Activated T-cell treated with anti-CD3 and anti-CD28 coated beads for 1 hour (primary cell): ENCODE data around the gene RPL37A.
"Not testable (repeated sequence)": the region's sequence is repeated elsewhere in the genome, so short reads cannot be mapped to it uniquely, and the experiment has no call there.

ENCODE experiments used
- DNase-seq: peaks from one replicate; pipeline ENCODE4 v3.0.0-alpha.2; 2020; ENCODE audit warnings: low read depth

Gene RPL37A

GRCh38 chr2:216517447-216518225, 19.0 kb downstream of the RPL37A start:
- no peak for DNase-seq

GRCh38 chr2:216518566-216519119, 20.0 kb downstream of the RPL37A start:
- DNase-seq: not testable (repeated sequence)

- no peak for DNase-seq
These were observed 20.6 kb downstream of the RPL37A start for GRCh38 chr2:216519154-216519762.

- no peak for DNase-seq
These were observed 21.5 kb downstream of the RPL37A start for GRCh38 chr2:216520112-216520511.

- no peak for DNase-seq
These were observed 24.4 kb downstream of the RPL37A start for GRCh38 chr2:216522892-216523502.

GRCh38 chr2:216525972-216526371, 27.3 kb downstream of the RPL37A start:
- DNase-seq: no peak

GRCh38 chr2:216526939-216527338, 28.3 kb downstream of the RPL37A start:
- no peak for DNase-seq

GRCh38 chr2:216527600-216527999, 29.0 kb downstream of the RPL37A start:
- DNase-seq: no peak

GRCh38 chr2:216532562-216532961, 33.9 kb downstream of the RPL37A start:
- no peak for DNase-seq

GRCh38 chr2:216533609-216534008, 35.0 kb downstream of the RPL37A start:
- DNase-seq: no peak

- DNase-seq: no peak
These were observed 36.2 kb downstream of the RPL37A start for GRCh38 chr2:216534809-216535208.

GRCh38 chr2:216535454-216535995, 36.9 kb downstream of the RPL37A start:
- no peak for DNase-seq

GRCh38 chr2:216536734-216537210, 38.1 kb downstream of the RPL37A start:
- no peak for DNase-seq

- no peak for DNase-seq
These were observed 38.7 kb downstream of the RPL37A start for GRCh38 chr2:216537366-216537765.

- DNase-seq: no peak
These were observed 39.9 kb downstream of the RPL37A start for GRCh38 chr2:216538538-216538937.

GRCh38 chr2:216539120-216539519, 40.5 kb downstream of the RPL37A start:
- DNase-seq: no peak

- no peak for DNase-seq
These were observed 41.2 kb downstream of the RPL37A start for GRCh38 chr2:216539791-216540241.

- no peak for DNase-seq
These were observed 42.3 kb downstream of the RPL37A start for GRCh38 chr2:216540920-216541319.

GRCh38 chr2:216541505-216541904, 42.9 kb downstream of the RPL37A start:
- no peak for DNase-seq

GRCh38 chr2:216545359-216545758, 46.7 kb downstream of the RPL37A start:
- no peak for DNase-seq

- no peak for DNase-seq
These were observed 47.6 kb downstream of the RPL37A start for GRCh38 chr2:216546241-216546640.

GRCh38 chr2:216546641-216547403, 48.2 kb downstream of the RPL37A start:
- DNase-seq: no peak
